WTC11 (cell line): ENCODE measurements around the gene BTBD9. TPM values are rescaled to one million over a fixed set of nuclear protein-coding genes. Genes with fewer than 3 reads are reported as not detected.

ENCODE experiments used
- ATAC-seq: fragments of 200-7000 bp; cut with Tn5 transposase; 2 replicates; pipeline ENCODE4 v1.10.0; 2021; ENCODE audit warnings: mild to moderate bottlenecking, moderate library complexity
- CTCF ChIA-PET: fragments of 300-600 bp; sonication (Branson Sonifier 250); formaldehyde crosslinking; loops from one replicate; lab custom pipeline; 2021; ENCODE audit warnings: antibody characterized with exemption; lab: Charles Lee
- POLR2A ChIA-PET: fragments of 350-600 bp; sonication (Branson Sonifier 250); formaldehyde crosslinking; loops from one replicate; lab custom pipeline; 2021; ENCODE audit warnings: antibody characterized with exemption; lab: Charles Lee
- DNase-seq: peaks from one replicate; pipeline ENCODE4 v3.0.0; 2021; ENCODE audit warnings: low spot score
- H3K27ac Mint-ChIP-seq: 2 replicates; pipeline ENCODE4 v1.8.0; 2021; ENCODE audit warnings: mixed read lengths
- H3K27me3 Mint-ChIP-seq: 2 replicates; pipeline ENCODE4 v1.8.0; 2021; ENCODE audit warnings: low read depth, mild to moderate bottlenecking, moderate library complexity, mixed read lengths
- H3K36me3 Mint-ChIP-seq: 2 replicates; pipeline ENCODE4 v1.8.0; 2021; ENCODE audit warnings: mixed read lengths
- H3K4me1 Mint-ChIP-seq: 2 replicates; pipeline ENCODE4 v1.8.0; 2022; ENCODE audit warnings: mixed read lengths
- H3K4me3 Mint-ChIP-seq: 2 replicates; pipeline ENCODE4 v1.8.0; 2021; ENCODE audit warnings: mild to moderate bottlenecking, moderate library complexity, mixed read lengths
- H3K9me3 Mint-ChIP-seq: 2 replicates; pipeline ENCODE4 v1.8.0; 2021; ENCODE audit warnings: mixed read lengths
- ATF1 ChIP-seq: sonication (generic); formaldehyde crosslinking; IDR thresholded peaks from 2 replicates; pipeline ENCODE4 v1.8.1; 2023; ENCODE audit warnings: mild to moderate bottlenecking, moderate library complexity, missing genetic modification reagents
- ATF3 ChIP-seq: sonication (generic); formaldehyde crosslinking; conservative IDR thresholded peaks from 2 replicates; pipeline ENCODE4 v1.8.1; 2022; ENCODE audit warnings: mild to moderate bottlenecking, missing genetic modification reagents
- E2F4 ChIP-seq: sonication (generic); formaldehyde crosslinking; IDR thresholded peaks from 2 replicates; pipeline ENCODE4 v1.8.1; 2022; ENCODE audit warnings: low read depth, mild to moderate bottlenecking, moderate library complexity, missing genetic modification reagents, borderline replicate concordance
- ETV6 ChIP-seq: sonication (generic); formaldehyde crosslinking; IDR thresholded peaks from 2 replicates; pipeline ENCODE4 v1.8.1; 2022; ENCODE audit warnings: mild to moderate bottlenecking, missing genetic modification reagents
- FOXP4 ChIP-seq: sonication (generic); formaldehyde crosslinking; IDR thresholded peaks from 2 replicates; pipeline ENCODE4 v1.8.0; 2022; ENCODE audit warnings: mild to moderate bottlenecking, missing genetic modification reagents
- JAZF1 ChIP-seq: fragments of 250-450 bp; sonication (Bioruptor Pico); IDR thresholded peaks from 2 replicates; pipeline ENCODE4 v1.9.0; 2021; ENCODE audit warnings: moderate library complexity, mild to moderate bottlenecking, inconsistent platforms
- MYBL2 ChIP-seq: sonication (generic); formaldehyde crosslinking; IDR thresholded peaks from 2 replicates; pipeline ENCODE4 v1.8.1; 2023; ENCODE audit warnings: mild to moderate bottlenecking, moderate library complexity, missing genetic modification reagents
- NFATC4 ChIP-seq: fragments of 250-450 bp; sonication (Bioruptor Pico); IDR thresholded peaks from 2 replicates; pipeline ENCODE4 v1.9.0; 2021; ENCODE audit warnings: mild to moderate bottlenecking
- NFYB ChIP-seq: sonication (generic); formaldehyde crosslinking; conservative IDR thresholded peaks from 2 replicates; pipeline ENCODE4 v1.8.0; 2022; ENCODE audit warnings: low read depth, missing genetic modification reagents
- NR2C2 ChIP-seq: sonication (generic); formaldehyde crosslinking; IDR thresholded peaks from 2 replicates; pipeline ENCODE4 v1.8.0; 2022; ENCODE audit warnings: mild to moderate bottlenecking, missing genetic modification reagents
- NR3C1 ChIP-seq: sonication (generic); formaldehyde crosslinking; conservative IDR thresholded peaks from 2 replicates; pipeline ENCODE4 v1.8.1; 2023; ENCODE audit warnings: low read depth, mild to moderate bottlenecking, missing genetic modification reagents
- PREB ChIP-seq: sonication (generic); formaldehyde crosslinking; IDR thresholded peaks from 2 replicates; pipeline ENCODE4 v1.8.1; 2022; ENCODE audit warnings: mild to moderate bottlenecking, missing genetic modification reagents, moderate library complexity, borderline replicate concordance
- USF2 ChIP-seq: sonication (generic); formaldehyde crosslinking; IDR thresholded peaks from 2 replicates; pipeline ENCODE4 v1.8.1; 2023; ENCODE audit warnings: mild to moderate bottlenecking, missing genetic modification reagents, moderate library complexity
- ZNF219 ChIP-seq: sonication (generic); formaldehyde crosslinking; IDR thresholded peaks from 2 replicates; pipeline ENCODE4 v1.8.0; 2023; ENCODE audit warnings: missing genetic modification reagents, mild to moderate bottlenecking, borderline replicate concordance
- total RNA-seq: library from RNA; stranded (reverse); gene quantifications from 3 replicates; pipeline ENCODE4 v1.2.3, GENCODE V29; 2021
- TF ChIP-seq, protein P1 (sequence below): sonication (generic); formaldehyde crosslinking; IDR thresholded peaks from 2 replicates; pipeline ENCODE4 v1.8.0; 2023; ENCODE audit warnings: mild to moderate bottlenecking, missing genetic modification reagents
- TF ChIP-seq, protein P2 (sequence below): sonication (generic); formaldehyde crosslinking; IDR thresholded peaks from 2 replicates; pipeline ENCODE4 v1.8.1; 2023; ENCODE audit warnings: mild to moderate bottlenecking, missing genetic modification reagents, borderline replicate concordance
- TF ChIP-seq, protein P3 (sequence below): fragments of 250-450 bp; sonication (Bioruptor Pico); IDR thresholded peaks from 2 replicates; pipeline ENCODE4 v1.9.0; 2021; ENCODE audit warnings: moderate library complexity, mild to moderate bottlenecking, inconsistent platforms, borderline replicate concordance

BTBD9 gene
- total RNA-seq, 1 experiment from 2014 or later = 4.2 TPM

DNA sequence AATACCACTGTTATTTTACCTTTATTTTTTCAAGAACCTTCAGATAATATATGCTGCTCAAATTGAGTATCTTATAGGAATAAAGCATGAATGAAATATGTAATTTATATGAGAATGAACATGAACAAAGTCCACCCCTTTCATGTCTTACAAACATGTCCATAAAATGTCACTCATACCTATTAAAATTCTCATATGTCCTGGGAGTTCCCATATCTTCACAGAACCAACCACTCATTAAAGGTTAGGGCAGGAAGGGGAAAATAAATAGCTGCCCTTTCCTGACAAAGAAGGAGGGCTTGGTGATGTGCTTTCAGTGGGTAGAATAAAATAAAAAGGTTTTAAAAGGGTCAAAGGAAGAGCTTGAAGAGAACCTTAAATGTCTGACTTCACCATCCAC, 125.3 kb downstream of the BTBD9 start:
- Mint-ChIP-seq H3K9me3 (no peaks in the 10 kb centered on the region), H3K4me1 (no peaks in the 10 kb centered on the region; the same call in 1 of the 2 replicates), H3K36me3 (no peaks in the 10 kb centered on the region), H3K27me3 (no peaks in the 10 kb centered on the region), H3K4me3 (no peak overlapping the region), H3K27ac (no peak overlapping the region)
- DNase-seq = no peak
- no peak for ATAC-seq
- CTCF ChIA-PET = no interaction called here
- POLR2A ChIA-PET = no interaction called here
- TF ChIP-seq MYBL2 (CRISPR knock-in tag) = no peak
- TF ChIP-seq NFATC4 (CRISPR knock-in tag) = no peak
- TF ChIP-seq E2F4 = no peak
- TF ChIP-seq NR3C1 (CRISPR knock-in tag) = no peak
- TF ChIP-seq ATF3 = no peak
- TF ChIP-seq, protein P1, sequence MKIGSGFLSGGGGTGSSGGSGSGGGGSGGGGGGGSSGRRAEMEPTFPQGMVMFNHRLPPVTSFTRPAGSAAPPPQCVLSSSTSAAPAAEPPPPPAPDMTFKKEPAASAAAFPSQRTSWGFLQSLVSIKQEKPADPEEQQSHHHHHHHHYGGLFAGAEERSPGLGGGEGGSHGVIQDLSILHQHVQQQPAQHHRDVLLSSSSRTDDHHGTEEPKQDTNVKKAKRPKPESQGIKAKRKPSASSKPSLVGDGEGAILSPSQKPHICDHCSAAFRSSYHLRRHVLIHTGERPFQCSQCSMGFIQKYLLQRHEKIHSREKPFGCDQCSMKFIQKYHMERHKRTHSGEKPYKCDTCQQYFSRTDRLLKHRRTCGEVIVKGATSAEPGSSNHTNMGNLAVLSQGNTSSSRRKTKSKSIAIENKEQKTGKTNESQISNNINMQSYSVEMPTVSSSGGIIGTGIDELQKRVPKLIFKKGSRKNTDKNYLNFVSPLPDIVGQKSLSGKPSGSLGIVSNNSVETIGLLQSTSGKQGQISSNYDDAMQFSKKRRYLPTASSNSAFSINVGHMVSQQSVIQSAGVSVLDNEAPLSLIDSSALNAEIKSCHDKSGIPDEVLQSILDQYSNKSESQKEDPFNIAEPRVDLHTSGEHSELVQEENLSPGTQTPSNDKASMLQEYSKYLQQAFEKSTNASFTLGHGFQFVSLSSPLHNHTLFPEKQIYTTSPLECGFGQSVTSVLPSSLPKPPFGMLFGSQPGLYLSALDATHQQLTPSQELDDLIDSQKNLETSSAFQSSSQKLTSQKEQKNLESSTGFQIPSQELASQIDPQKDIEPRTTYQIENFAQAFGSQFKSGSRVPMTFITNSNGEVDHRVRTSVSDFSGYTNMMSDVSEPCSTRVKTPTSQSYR (CRISPR knock-in tag) = no peak
- TF ChIP-seq NFYB (CRISPR knock-in tag) = no peak
- no peak for TF ChIP-seq JAZF1
- no peak for TF ChIP-seq ATF1 (CRISPR knock-in tag)
- no peak for TF ChIP-seq NR2C2
- TF ChIP-seq, protein P2, sequence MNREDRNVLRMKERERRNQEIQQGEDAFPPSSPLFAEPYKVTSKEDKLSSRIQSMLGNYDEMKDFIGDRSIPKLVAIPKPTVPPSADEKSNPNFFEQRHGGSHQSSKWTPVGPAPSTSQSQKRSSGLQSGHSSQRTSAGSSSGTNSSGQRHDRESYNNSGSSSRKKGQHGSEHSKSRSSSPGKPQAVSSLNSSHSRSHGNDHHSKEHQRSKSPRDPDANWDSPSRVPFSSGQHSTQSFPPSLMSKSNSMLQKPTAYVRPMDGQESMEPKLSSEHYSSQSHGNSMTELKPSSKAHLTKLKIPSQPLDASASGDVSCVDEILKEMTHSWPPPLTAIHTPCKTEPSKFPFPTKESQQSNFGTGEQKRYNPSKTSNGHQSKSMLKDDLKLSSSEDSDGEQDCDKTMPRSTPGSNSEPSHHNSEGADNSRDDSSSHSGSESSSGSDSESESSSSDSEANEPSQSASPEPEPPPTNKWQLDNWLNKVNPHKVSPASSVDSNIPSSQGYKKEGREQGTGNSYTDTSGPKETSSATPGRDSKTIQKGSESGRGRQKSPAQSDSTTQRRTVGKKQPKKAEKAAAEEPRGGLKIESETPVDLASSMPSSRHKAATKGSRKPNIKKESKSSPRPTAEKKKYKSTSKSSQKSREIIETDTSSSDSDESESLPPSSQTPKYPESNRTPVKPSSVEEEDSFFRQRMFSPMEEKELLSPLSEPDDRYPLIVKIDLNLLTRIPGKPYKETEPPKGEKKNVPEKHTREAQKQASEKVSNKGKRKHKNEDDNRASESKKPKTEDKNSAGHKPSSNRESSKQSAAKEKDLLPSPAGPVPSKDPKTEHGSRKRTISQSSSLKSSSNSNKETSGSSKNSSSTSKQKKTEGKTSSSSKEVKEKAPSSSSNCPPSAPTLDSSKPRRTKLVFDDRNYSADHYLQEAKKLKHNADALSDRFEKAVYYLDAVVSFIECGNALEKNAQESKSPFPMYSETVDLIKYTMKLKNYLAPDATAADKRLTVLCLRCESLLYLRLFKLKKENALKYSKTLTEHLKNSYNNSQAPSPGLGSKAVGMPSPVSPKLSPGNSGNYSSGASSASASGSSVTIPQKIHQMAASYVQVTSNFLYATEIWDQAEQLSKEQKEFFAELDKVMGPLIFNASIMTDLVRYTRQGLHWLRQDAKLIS (CRISPR knock-in tag) = no peak
- no peak for TF ChIP-seq ZNF219
- TF ChIP-seq, protein P3, sequence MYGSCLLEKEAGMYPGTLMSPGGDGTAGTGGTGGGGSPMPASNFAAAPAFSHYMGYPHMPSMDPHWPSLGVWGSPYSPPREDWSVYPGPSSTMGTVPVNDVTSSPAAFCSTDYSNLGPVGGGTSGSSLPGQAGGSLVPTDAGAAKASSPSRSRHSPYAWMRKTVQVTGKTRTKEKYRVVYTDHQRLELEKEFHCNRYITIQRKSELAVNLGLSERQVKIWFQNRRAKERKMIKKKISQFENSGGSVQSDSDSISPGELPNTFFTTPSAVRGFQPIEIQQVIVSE (CRISPR knock-in tag) = no peak
- TF ChIP-seq USF2 = no peak
- no peak for TF ChIP-seq PREB (CRISPR knock-in tag)
- no peak for TF ChIP-seq FOXP4
- TF ChIP-seq ETV6 (CRISPR knock-in tag) = no peak
